Parathyroid adenoma (tissue), 2 donors: ENCODE results near the gene PRDX2.

Experiments used
- H2AFZ ChIP-seq: fragments of 300-600 bp; sonication (generic); one replicate; pipeline ENCODE4 v1.7.0; 2017; ENCODE audit warnings: antibody characterized with exemption, mild to moderate bottlenecking
- H3K27ac ChIP-seq: fragments of 300-600 bp; sonication (generic); one replicate; pipeline ENCODE4 v1.7.0; 2017
- H3K27me3 ChIP-seq: fragments of 300-600 bp; sonication (generic); one replicate; pipeline ENCODE4 v1.7.0; 2017; ENCODE audit warnings: low read length; ENCODE audit not compliant: control insufficient read depth, insufficient read depth
- H3K36me3 ChIP-seq: fragments of 300-600 bp; sonication (generic); one replicate; pipeline ENCODE4 v1.7.0; 2017; ENCODE audit warnings: low read length; ENCODE audit not compliant: control insufficient read depth, insufficient read depth
- H3K4me1 ChIP-seq: fragments of 300-600 bp; sonication (generic); one replicate; pipeline ENCODE4 v1.7.0; 2017; ENCODE audit warnings: control low read depth
- H3K4me2 ChIP-seq: fragments of 300-600 bp; sonication (generic); one replicate; pipeline ENCODE4 v1.7.0; 2017; ENCODE audit warnings: low read length
- H3K4me3 ChIP-seq: fragments of 300-600 bp; sonication (generic); one replicate; pipeline ENCODE4 v1.7.0; 2017; ENCODE audit warnings: low read depth, low read length
- H3K79me2 ChIP-seq: fragments of 300-600 bp; sonication (generic); one replicate; pipeline ENCODE4 v1.7.0; 2017; ENCODE audit warnings: control low read depth
- H3K9ac ChIP-seq: fragments of 300-600 bp; sonication (generic); one replicate; pipeline ENCODE4 v1.7.0; 2017; ENCODE audit warnings: mild to moderate bottlenecking
- H3K9me3 ChIP-seq: fragments of 300-600 bp; sonication (generic); one replicate; pipeline ENCODE4 v1.7.0; 2017; ENCODE audit warnings: low read length; ENCODE audit not compliant: control insufficient read depth
- CTCF ChIP-seq: fragments of 300-600 bp; sonication (generic); IDR thresholded peaks from one replicate; pipeline ENCODE4 v1.7.0; 2017; ENCODE audit warnings: antibody characterized with exemption, mild to moderate bottlenecking
- donor health status: primary hyperparathyroidism.

Gene PRDX2

GRCh38 chr19:12838886-12839756 lies 37.5 kb upstream of the PRDX2 start:
- Histone ChIP-seq H3K9me3 (no peaks in the 10 kb centered on the region), H3K27ac (no peak overlapping the region), H3K36me3 (no peaks in the 10 kb centered on the region), H3K4me1 (peaks cover 10% of the 10 kb centered on the region), H2AFZ (peak overlapping the region; percentile 86), H3K79me2 (peaks cover 9% of the 10 kb centered on the region), H3K4me3 (no peak overlapping the region), H3K4me2 (peak overlapping the region; percentile 71), H3K9ac (no peak overlapping the region), H3K27me3 (no peaks in the 10 kb centered on the region)
- TF ChIP-seq CTCF, result no peak

- Histone ChIP-seq H3K9ac (no peak within 1 kb of the TSS), H3K9me3 (no peaks in the 10 kb centered on the region), H3K4me1 (peaks cover 10% of the 10 kb centered on the region), H3K4me2 (peak within 1 kb of the TSS; percentile 71), H3K27ac (no peak within 1 kb of the TSS), H3K4me3 (peak within 1 kb of the TSS; percentile 42), H3K36me3 (no peaks in the 10 kb centered on the region), H3K27me3 (no peaks in the 10 kb centered on the region), H3K79me2 (peaks cover 9% of the 10 kb centered on the region), H2AFZ (peak within 1 kb of the TSS; percentile 86)
- no peak for TF ChIP-seq CTCF
Measured at GRCh38 chr19:12838182-12838885, 36.7 kb upstream of the PRDX2 start, which contains the start of gene MAST1. TSS of gene MAST1 (plus strand) at chr19:12838515. CDS start at chr19:12838573, 58 bp downstream.

GRCh38 chr19:12837225-12837624 lies 35.6 kb upstream of the PRDX2 start:
- peaks cover 17% of the 10 kb centered on the region for H3K4me1 ChIP-seq
- H3K27me3 ChIP-seq, result no peaks in the 10 kb centered on the region
- TF ChIP-seq CTCF, result no peak
- no peak overlapping the region for H3K27ac ChIP-seq
- no peak overlapping the region for H3K4me3 ChIP-seq
- no peaks in the 10 kb centered on the region for H3K9me3 ChIP-seq
- H3K79me2 ChIP-seq, result peaks cover 9% of the 10 kb centered on the region
- no peaks in the 10 kb centered on the region for H3K36me3 ChIP-seq
- no peak overlapping the region for H3K9ac ChIP-seq
- H2AFZ ChIP-seq, result no peak overlapping the region
- H3K4me2 ChIP-seq, result no peak overlapping the region

- H3K79me2 ChIP-seq, result peaks cover 6% of the 10 kb centered on the region
- H3K4me1 ChIP-seq, result peaks cover 16% of the 10 kb centered on the region
- H3K36me3 ChIP-seq, result no peaks in the 10 kb centered on the region
- no peaks in the 10 kb centered on the region for H3K27me3 ChIP-seq
- H3K9ac ChIP-seq, result no peak overlapping the region
- H3K27ac ChIP-seq, result no peak overlapping the region
- H3K4me3 ChIP-seq, result no peak overlapping the region
- H2AFZ ChIP-seq, result no peak overlapping the region
- TF ChIP-seq CTCF, result no peak
- no peak overlapping the region for H3K4me2 ChIP-seq
- H3K9me3 ChIP-seq, result no peaks in the 10 kb centered on the region
Measured at GRCh38 chr19:12836529-12836863, 34.9 kb upstream of the PRDX2 start.
